NCI-H345 treated with DMSO at 0.1 percent for 48 hours (cell line): ENCODE data around the gene CERS6.
"Not testable (repeated sequence)": the region's sequence is repeated elsewhere in the genome, so short reads cannot be mapped to it uniquely, and the experiment has no call there.

Experiments used
- DNase-seq: peaks from one replicate; lab custom pipeline; 2025; ENCODE audit not compliant: unreplicated experiment; lab: John Stamatoyannopoulos, UW

The CERS6 gene

GRCh38 chr2:168633200-168633599, 177.1 kb downstream of the CERS6 start:
- no peak for DNase-seq

- no peak for DNase-seq
Measured at GRCh38 chr2:168633895-168634294, 177.8 kb downstream of the CERS6 start.

DNA sequence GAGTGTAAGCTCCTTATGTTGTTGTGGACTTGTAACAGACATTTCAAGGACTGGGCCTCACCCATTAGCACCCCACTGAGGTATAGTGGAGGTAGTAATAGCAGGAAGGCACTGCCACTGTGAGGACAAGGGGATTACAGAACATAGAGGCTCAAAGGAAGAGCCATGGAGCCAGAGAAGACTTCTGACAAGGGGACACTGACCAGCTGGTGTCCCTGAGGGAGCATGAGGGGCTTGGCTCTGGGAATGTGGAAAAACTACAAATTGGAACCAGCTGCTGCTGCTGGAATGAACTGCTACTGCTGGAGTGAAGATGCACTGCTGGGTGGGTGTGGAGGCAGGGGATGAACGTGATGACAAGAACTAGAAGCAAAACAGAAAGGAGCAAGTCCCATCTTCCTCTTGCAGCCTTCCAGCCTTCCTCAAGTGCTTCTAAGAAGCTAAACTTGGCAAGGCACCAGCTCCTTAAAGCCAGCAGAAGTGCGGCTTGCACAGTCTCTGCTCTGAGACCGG, 179.0 kb downstream of the CERS6 start:
- no peak for DNase-seq

DNA sequence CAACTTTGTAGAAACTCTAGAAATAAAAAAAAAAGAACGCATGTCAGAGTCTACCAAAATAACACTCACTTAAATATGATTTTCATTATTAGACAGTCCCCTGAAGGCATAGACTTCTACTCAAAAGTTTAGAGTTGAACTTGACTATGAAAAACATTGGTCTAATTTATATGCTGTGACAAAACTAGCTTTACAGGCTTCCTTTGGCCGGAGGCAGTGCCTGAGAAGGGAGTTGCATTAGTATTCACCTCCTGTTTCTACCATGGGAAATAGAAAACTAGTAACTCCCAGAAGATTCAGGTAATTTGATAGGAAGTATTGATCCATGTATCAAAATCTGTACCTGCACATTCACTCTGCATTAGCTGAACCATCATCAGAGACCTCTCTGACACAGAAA, 182.9 kb downstream of the CERS6 start:
- no peak for DNase-seq

GRCh38 chr2:168639441-168639898, 183.4 kb downstream of the CERS6 start:
- DNase-seq, result no peak

DNA sequence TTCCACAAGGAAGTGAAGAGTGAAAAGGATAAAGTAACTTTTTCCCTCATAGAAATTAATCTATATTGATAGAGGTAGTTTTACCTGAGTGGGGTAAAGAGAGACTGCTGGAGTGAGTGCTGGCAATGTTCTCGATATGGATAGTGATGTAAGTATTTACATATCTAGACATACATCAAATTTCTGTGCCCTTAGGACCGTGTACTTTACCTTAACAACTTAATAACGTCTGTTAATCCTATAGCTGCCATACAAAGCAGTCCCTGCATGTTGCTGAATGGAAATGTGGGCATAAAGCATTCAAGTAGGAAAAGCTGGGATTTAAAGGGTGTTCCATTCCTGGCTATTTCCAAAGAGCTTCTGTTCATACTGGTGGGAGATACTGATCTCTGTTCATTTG, 184.0 kb downstream of the CERS6 start:
- no peak for DNase-seq

GRCh38 chr2:168641636-168642035, 185.6 kb downstream of the CERS6 start:
- DNase-seq, result no peak

DNA sequence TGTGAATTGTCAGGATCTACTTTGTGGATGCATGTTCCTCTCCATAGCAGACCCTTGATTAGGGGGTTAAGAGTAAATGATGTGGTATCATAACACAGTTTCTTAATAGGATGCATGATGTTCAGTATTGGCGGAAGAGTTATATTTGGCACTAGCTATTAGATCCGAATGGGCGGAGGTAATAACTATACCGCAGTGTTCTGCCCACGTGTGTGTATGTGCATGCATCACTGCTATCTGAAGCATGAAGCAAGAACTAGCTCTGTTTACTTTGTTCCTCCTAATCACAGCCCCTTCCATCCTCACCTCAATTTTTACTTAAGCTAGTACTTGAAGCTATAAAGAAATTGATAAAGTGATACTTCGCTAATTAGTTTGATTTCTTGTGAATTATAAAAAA, 186.8 kb downstream of the CERS6 start:
- no peak for DNase-seq

GRCh38 chr2:168643979-168644378, 187.9 kb downstream of the CERS6 start:
- no peak for DNase-seq

DNA sequence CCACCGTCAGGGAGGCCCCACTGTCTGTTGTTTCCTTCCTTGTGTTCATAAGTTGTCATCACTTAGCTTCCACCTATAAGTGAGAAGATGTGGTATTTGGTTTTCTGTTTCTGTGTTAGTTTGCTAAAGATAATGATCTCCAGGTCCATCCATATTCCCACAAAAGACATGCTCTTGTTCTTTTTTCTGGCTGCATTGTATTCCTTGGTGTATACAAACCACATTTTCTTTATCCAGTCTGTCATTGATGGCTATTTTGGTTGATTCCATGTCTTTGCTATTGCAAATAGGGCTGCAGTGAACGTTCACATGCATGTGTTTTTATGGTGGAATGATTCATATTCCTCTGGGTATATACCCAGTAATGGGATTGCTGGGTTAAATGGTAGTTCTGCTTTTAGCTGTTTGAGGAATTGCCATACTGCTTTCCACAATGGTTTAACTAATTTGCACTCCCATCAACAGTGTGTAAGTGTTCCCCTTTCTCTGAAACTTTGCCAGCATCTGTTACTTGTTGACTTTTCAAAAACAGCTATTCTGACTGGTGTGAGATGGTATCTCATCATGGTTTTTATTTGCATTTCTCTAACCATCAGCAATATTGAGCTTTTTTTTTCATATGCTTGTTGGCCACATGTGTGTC, 189.7 kb downstream of the CERS6 start:
- no peak for DNase-seq

GRCh38 chr2:168649105-168649504, 193.0 kb downstream of the CERS6 start:
- DNase-seq, result no peak

GRCh38 chr2:168649562-168649961, 193.5 kb downstream of the CERS6 start:
- no peak for DNase-seq

- DNase-seq, result no peak
Measured at GRCh38 chr2:168650139-168650538, 194.1 kb downstream of the CERS6 start.

DNA sequence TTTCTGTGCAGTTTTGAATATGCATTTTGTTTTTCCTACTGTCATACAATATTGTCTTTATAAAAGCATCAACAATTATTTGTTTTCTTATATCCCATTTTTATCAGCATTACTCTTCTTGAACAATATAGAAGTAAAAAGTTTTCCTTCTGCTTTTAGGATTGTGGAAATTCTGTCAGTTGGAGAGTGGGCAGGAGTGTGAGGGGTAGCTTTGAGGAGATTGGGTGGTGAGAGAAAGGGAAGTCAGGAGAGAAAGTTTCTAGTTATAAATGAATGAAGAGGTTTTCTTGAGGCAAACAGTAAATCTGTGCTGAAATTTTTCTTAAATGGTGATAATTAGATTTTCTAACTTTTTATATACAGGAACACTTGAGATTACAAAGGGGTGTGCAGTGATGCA, 194.7 kb downstream of the CERS6 start:
- DNase-seq, result no peak

DNA sequence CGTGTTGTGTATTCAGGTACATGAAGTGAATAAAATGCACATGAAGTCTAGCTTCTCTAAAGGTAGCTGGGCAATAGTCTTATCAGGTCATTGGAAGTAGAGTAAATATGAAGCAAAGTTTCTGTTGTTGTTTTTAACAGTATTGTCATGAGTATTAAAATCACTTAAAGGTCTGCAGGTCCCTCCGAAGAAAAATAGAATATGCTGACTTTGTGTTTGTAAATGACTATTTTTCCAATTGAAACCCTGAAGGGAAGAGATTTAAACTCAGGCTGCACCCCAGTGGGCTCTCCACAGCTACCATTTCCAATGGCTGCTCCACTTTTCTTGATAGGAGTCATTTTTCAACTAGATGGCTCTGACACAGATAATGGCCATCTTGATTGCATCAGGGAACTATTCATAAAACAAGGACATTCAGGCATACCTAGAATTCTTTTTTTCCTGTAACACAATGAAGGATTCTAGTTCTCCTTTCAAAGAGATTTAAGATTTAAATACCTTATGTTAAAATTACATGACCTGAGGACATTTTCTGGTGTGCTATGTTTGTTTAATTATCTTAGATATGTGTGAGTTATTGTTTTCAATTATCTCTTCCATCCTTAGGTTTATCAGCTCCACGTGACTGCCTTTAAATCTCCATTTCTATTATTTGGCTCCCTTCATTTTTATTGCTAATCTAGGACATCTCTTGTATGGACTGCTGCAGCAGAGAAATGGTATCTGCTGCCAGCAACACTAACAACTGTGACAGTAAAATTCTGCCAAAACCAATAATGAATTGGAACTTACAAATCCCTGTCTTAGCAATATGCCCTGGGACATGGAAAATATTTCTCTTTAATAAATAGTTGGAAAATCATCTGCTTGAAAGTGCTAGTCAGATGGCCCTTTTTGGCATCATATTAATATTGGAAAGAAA, 197.2 kb downstream of the CERS6 start:
- no peak for DNase-seq

GRCh38 chr2:168654705-168655104, 198.6 kb downstream of the CERS6 start:
- DNase-seq, result no peak

DNA sequence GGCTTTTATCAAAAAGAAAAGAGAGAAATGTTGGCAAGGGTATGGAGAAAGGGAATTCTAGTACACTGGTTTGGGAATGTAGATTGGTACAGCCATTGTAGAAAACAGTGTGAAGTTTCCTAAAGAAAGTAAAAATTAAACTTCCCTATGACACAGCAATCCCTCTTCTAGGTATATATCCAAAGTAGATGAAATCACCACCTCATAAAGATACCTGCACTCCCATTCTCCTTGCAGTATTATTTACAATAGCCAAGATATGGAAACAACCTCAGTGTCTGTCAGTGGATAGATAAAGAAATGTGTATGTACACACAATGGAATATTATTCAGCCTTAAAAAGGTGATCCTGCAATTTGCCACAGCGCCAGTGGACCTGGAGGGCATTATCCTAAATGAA, 199.1 kb downstream of the CERS6 start:
- DNase-seq, result no peak

- DNase-seq, result not testable (repeated sequence)
Measured at GRCh38 chr2:168657378-168657777, 201.3 kb downstream of the CERS6 start.

DNA sequence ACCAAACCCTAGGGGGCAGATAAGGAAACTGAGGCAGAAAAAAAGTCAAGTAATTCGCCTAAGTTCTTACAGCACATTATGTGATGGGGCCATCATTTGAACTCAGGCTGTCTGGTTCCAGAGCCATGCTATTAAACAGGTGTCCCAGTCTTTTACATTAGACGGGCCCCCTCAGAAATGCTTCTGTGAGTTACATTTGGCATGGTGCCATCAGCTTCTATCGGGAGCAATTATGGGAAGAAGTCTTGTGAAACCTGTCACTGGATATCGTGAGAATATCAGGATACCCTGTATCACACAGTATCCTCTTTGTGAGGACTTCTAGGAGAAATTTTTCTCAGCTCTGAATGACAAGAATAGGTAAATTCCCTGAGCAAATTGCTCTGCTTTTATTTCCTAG, 202.6 kb downstream of the CERS6 start:
- no peak for DNase-seq

DNA sequence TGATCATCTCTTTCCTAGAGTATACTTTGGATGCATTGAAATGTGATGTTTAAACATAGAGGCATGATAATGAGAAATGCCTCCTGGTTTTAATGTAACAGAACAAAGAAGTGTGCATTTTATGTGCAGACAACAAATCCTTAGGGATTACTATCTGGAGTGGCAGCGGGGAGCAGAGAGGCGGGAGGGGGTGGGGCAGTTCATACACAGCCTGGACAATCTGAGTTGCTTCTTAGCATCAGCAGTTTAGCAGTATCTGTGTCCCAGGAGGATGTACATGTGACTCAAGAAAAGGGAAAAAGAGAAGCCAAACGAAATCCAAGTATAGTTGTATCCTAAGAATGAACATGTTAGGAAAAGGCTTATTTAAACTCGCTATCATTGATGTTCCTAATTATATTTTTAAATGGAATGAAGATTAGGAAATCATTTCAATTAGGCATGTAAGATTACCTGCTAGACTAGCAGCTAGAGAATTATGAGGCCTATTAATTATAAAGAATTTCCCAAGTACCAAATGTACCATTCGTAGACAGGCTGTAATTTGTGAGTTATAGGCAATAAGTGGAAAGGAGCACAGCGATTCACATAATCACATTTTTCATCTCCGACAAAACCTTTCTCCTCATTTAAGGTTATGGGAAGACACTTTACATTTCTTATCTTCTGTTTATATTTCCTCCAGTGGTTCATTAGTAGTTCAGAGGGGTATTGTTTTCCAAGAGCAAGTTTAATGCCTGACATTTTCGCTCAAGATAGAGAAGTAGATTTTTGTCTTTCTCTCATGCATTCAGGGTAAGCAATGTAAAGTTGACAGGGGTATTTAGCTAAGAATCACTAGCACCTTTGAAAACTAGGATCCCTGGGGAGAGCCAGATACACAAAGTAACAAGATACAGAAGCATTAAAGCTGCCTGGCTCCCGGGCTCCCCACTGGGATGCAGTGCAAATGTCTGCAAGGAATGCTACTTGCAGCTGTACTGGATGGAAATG, 205.1 kb downstream of the CERS6 start:
- DNase-seq, result peak; percentile 85

DNA sequence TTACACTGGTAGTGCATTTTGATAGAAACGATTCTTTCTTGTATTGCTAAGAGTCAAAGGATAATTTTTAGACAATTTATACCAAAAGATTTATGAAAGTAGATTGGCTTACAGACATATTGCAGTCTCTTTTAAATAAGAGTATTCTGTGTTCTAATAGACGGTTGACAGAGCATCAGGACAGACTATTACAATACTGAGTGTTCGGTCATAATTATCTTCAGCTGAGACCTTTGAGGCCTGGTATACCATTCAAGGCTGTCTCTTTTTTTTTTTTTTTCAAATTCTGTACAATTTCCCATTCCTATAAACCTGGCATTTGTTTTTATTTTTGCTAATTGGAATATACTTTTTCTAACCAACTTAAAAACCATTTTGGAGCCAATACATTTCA, 205.8 kb downstream of the CERS6 start:
- DNase-seq, result no peak
